K562 (cell line): ENCODE data around the gene PCDHGA8.

Experiments used
- CBX1 ChIP-seq: sonication (generic); IDR thresholded peaks from 2 replicates; pipeline ENCODE4 v1.6.1; 2016; ENCODE audit warnings: antibody characterized with exemption, low read depth, mild to moderate bottlenecking
- DPF2 ChIP-seq: fragments of 450-650 bp; IDR thresholded peaks from 2 replicates; pipeline ENCODE4 v1.6.1; 2016
- EHMT2 ChIP-seq: fragments of 450-650 bp; IDR thresholded peaks from 2 replicates; pipeline ENCODE4 v1.6.1; 2018; ENCODE audit warnings: antibody characterized with exemption
- FOXK1 ChIP-seq: sonication (generic); formaldehyde crosslinking; IDR thresholded peaks from 2 replicates; pipeline ENCODE4 v1.8.0; 2022; ENCODE audit warnings: missing genetic modification reagents, mild to moderate bottlenecking, borderline replicate concordance
- GATA2 ChIP-seq: sonication (generic); formaldehyde crosslinking; IDR thresholded peaks from 2 replicates; pipeline ENCODE4 v1.4.0; 2020; ENCODE audit warnings: mild to moderate bottlenecking, missing genetic modification reagents
- POLR2AphosphoS5 ChIP-seq: IDR thresholded peaks from 2 replicates; pipeline ENCODE4 v1.6.1; 2011; ENCODE audit warnings: mild to moderate bottlenecking, low read depth, low read length, moderate library complexity; ENCODE audit not compliant: control insufficient read depth, insufficient read depth
- TF ChIP-seq, protein P1 (sequence below), 2 experiments: fragments of 450-650 bp; conservative IDR thresholded peaks; 2 replicates each; pipeline ENCODE4 v1.6.1; 2017; ENCODE audit warnings: mild to moderate bottlenecking in 2 of 2, moderate library complexity in 2 of 2
- TF ChIP-seq, protein P2 (sequence below): fragments of 200-800 bp; sonication (Bioruptor generic); IDR thresholded peaks from 2 replicates; pipeline ENCODE4 v1.6.1; 2017; ENCODE audit warnings: missing genetic modification characterization, missing compliant biosample characterization

DNA sequence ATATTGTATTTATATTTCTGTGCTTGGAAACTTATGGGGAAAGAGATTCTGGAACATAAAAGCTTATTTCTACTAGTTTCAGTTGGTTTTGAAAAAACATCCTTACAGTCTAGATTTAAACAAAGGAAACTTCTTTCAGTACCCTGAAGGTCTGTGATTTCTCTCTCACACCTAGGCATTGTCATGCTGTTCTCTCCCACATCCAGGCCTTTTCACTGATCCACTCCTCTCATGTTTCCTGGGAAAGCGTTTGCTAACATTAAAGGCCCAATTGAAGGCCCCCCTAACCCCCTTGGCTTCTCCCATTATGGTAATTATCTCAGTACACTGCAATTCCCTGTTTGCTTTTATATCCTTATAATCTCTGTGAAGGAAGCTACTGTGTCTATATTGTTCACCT is 49.7 kb upstream of the PCDHGA8 start:
- TF ChIP-seq DPF2 (no peak), POLR2AphosphoS5 (no peak), EHMT2 (no peak), FOXK1 (no peak), CBX1 (no peak), GATA2 (CRISPR knock-in tag) (no peak)
- TF ChIP-seq, protein P1, sequence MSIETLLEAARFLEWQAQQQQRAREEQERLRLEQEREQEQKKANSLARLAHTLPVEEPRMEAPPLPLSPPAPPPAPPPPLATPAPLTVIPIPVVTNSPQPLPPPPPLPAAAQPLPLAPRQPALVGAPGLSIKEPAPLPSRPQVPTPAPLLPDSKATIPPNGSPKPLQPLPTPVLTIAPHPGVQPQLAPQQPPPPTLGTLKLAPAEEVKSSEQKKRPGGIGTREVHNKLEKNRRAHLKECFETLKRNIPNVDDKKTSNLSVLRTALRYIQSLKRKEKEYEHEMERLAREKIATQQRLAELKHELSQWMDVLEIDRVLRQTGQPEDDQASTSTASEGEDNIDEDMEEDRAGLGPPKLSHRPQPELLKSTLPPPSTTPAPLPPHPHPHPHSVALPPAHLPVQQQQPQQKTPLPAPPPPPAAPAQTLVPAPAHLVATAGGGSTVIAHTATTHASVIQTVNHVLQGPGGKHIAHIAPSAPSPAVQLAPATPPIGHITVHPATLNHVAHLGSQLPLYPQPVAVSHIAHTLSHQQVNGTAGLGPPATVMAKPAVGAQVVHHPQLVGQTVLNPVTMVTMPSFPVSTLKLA (conservative IDR thresholded peaks at IDR 0.05), result no peak
- TF ChIP-seq, protein P2, sequence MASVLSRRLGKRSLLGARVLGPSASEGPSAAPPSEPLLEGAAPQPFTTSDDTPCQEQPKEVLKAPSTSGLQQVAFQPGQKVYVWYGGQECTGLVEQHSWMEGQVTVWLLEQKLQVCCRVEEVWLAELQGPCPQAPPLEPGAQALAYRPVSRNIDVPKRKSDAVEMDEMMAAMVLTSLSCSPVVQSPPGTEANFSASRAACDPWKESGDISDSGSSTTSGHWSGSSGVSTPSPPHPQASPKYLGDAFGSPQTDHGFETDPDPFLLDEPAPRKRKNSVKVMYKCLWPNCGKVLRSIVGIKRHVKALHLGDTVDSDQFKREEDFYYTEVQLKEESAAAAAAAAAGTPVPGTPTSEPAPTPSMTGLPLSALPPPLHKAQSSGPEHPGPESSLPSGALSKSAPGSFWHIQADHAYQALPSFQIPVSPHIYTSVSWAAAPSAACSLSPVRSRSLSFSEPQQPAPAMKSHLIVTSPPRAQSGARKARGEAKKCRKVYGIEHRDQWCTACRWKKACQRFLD (CRISPR knock-in tag), result no peak
